K562 (cell line): Measurements from ENCODE around the gene FBXO21.

Source experiments
- CHD1 ChIP-seq: fragments of 200-600 bp; sonication (generic); IDR thresholded peaks from one replicate; pipeline ENCODE4 v1.6.1; 2012; ENCODE audit warnings: mild to moderate bottlenecking, moderate library complexity, low read length, inconsistent platforms
- CTCF ChIP-seq, 3 experiments: IDR thresholded peaks in 2 of 3; conservative IDR thresholded peaks in 1 of 3; 2 replicates each; pipeline ENCODE4 v1.5.1; 2011 to 2012; ENCODE audit warnings: low read length in 3 of 3, mild to moderate bottlenecking in 3 of 3, control low read depth in 2 of 3, improper control_type of control experiment in 1 of 3, inconsistent platforms in 1 of 3, low read depth in 1 of 3, mixed read lengths in 1 of 3, moderate library complexity in 1 of 3; ENCODE audit not compliant: insufficient read depth in 2 of 3
- E2F6 ChIP-seq, 2 experiments: IDR thresholded peaks; 2 replicates each; pipeline ENCODE4 v1.6.1; 2011; ENCODE audit warnings: borderline replicate concordance in 1 of 2, control low read depth in 1 of 2, low read depth in 1 of 2, low read length in 1 of 2, mild to moderate bottlenecking in 1 of 2, mixed read lengths in 1 of 2, moderate library complexity in 1 of 2; ENCODE audit not compliant: insufficient read depth in 1 of 2, insufficient read length in 1 of 2, poor library complexity in 1 of 2, severe bottlenecking in 1 of 2; ENCODE audit errors: extremely low read depth in 1 of 2
- EZH2 ChIP-seq: IDR thresholded peaks from 2 replicates; pipeline ENCODE4 v1.6.1; 2012; ENCODE audit warnings: low read depth, mild to moderate bottlenecking, inconsistent platforms, low read length, borderline replicate concordance
- HMGXB4 ChIP-seq: sonication (generic); formaldehyde crosslinking; IDR thresholded peaks from 2 replicates; pipeline ENCODE4 v1.8.1; 2023; ENCODE audit warnings: mild to moderate bottlenecking, missing genetic modification reagents
- HNRNPL ChIP-seq: fragments of 200-400 bp; formaldehyde crosslinking; IDR thresholded peaks from 2 replicates; pipeline ENCODE4 v1.6.1; 2017; ENCODE audit warnings: low read depth, mild to moderate bottlenecking, low read length
- LEF1 ChIP-seq: fragments of 450-650 bp; IDR thresholded peaks from 2 replicates; pipeline ENCODE4 v1.6.1; 2016; ENCODE audit warnings: mild to moderate bottlenecking
- MTA1 ChIP-seq: fragments of 450-650 bp; IDR thresholded peaks from 2 replicates; pipeline ENCODE4 v1.6.1; 2017; ENCODE audit warnings: borderline replicate concordance
- NFIC ChIP-seq: fragments of 450-650 bp; IDR thresholded peaks from 2 replicates; pipeline ENCODE4 v1.6.1; 2017; ENCODE audit warnings: mild to moderate bottlenecking, inconsistent platforms
- RB1 ChIP-seq: fragments of 450-650 bp; IDR thresholded peaks from 2 replicates; pipeline ENCODE4 v1.6.1; 2017; ENCODE audit warnings: low read depth, mild to moderate bottlenecking
- ZNF57 ChIP-seq: fragments of 450-650 bp; formaldehyde crosslinking; IDR thresholded peaks from 2 replicates; pipeline ENCODE4 v1.4.0; 2020; ENCODE audit warnings: mild to moderate bottlenecking, moderate library complexity

- TF ChIP-seq EZH2, result no peak
- no peak for TF ChIP-seq MTA1
- no peak for TF ChIP-seq E2F6 (IDR thresholded peaks at IDR 0.05; ENCODE audit: borderline replicate concordance in 1 of 2, extremely low read depth in 1 of 2, insufficient read depth in 1 of 2, insufficient read length in 1 of 2, low read depth in 1 of 2, low read length in 1 of 2, poor library complexity in 1 of 2, severe bottlenecking in 1 of 2)
- no peak for TF ChIP-seq NFIC
- no peak for TF ChIP-seq CHD1
- no peak for TF ChIP-seq RB1
- TF ChIP-seq CTCF (IDR thresholded peaks at IDR 0.05 in 2 of 3, conservative IDR thresholded peaks at IDR 0.05 in 1 of 3; ENCODE audit: insufficient read depth in 2 of 3, low read depth in 1 of 3, low read length in 3 of 3), result no peak
- TF ChIP-seq ZNF57 (CRISPR knock-in tag), result no peak
- no peak for TF ChIP-seq HMGXB4 (CRISPR knock-in tag)
- no peak for TF ChIP-seq HNRNPL
- TF ChIP-seq LEF1, result no peak
These were observed 97.4 kb downstream of the FBXO21 start for GRCh38 chr12:117092886-117093285.
